GM19099 (cell line): ENCODE data around the gene SRSF3.
A peak's percentile ranks its signal among the peaks of the same experiment; 100 is the strongest.

Source experiments
- POLR2A ChIP-seq: IDR thresholded peaks from 3 replicates; pipeline ENCODE4 v1.6.1; 2011; ENCODE audit warnings: low read depth; ENCODE audit not compliant: insufficient read length; ENCODE audit errors: extremely low read depth

The SRSF3 gene

DNA sequence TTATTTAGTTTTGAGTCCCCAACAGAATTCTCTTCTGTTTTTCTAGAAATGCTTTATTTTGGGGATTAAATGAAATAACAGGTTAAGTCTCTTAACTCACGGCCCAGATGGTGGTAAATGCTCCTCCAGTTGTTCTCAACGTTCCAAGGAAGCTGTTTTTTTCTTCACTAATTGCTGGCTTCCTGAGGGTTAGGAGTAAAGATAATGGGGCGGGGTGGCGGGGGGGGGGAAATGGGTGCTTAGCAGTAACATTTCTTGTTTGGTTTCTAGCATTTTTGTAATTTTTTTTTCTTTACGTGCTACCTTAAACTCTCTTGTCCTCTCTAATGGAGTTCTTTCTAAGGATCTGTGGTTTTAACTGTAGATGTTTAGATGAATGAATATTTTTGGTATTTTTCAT lies 2.2 kb downstream of the SRSF3 start:
- no peak for TF ChIP-seq POLR2A

DNA sequence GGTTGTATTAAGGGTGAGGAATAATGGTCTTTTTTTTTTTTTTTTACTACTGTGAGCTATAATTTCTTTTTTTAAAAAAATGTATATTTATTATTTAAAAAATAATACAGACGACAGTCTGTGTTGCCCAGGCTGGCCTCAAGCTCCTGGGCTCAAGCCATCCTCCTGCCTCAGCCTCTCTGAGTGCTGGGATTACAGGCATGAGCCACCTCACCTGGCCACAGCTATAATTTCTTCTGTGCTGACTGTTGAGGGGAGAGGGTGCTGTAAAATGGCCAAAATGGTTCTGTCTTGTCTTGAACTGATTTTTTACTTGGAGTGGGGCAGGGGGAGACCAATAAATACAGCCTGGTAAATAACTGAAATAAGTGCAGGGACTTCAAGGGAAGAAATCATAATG lies 3.6 kb downstream of the SRSF3 start:
- TF ChIP-seq POLR2A = no peak

DNA sequence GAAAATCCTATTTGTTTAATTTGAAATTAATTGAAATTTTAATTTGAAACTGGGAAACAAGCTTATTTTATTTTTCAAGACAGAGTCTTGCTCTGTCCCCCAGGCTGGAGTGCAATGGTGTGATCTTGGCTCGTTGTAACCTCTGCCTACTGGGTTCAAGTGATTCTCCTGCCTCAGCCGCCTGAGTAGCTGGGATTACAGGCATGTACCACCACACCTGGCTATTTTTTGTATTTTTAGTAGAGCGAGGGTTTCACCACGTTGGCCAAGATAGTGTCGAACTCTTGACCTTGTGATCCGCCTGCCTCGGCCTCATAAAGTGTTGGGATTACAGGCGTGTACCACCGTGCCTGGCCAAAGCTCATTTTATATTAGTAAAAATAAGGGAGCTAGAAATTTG lies 4.2 kb downstream of the SRSF3 start:
- TF ChIP-seq POLR2A = no peak

DNA sequence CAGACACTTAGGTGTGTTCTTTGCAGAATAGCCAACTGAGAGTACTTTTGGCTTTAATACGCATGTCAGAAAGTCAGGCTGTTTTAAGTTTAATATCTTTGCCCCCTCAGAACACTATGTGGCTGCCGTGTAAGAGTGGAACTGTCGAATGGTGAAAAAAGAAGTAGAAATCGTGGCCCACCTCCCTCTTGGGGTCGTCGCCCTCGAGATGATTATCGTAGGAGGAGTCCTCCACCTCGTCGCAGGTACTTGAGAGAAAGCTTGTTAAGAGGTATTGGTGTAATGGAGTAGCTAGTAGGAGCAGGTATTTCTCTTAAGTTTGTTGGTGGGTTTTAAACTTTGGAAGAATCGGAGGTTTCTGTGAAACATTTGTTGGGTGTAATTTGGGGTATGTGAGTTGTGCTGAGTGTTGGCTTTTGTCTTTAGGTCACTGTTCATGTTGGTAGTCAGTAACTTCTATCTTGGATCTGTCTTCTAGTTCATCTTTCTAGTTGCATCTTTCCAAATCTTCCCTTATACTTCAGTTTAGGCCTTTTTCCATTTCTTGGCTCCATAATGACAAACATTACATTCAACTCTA lies 4.7 kb downstream of the SRSF3 start:
- no peak for TF ChIP-seq POLR2A

DNA sequence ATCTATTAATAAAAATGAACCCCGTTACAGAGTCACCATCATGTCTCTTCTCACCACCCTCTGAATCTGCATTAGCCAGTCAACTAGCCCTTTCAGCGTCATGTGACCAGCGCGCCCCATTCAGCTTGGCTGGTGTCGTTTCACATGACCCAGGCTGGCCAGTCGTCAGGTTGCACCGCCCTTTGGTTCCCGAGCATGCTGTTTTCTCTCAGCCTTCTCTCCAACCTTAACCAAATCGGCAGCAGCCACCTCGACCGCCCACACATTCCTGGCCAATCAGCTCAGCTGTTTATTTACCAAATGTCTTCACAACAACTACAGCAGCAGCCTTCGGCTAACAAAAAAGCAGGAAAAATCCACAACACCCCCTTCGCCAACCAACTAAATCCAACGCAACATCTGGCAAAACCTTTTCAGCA lies 5.6 kb downstream of the SRSF3 start:
- no peak for TF ChIP-seq POLR2A

DNA sequence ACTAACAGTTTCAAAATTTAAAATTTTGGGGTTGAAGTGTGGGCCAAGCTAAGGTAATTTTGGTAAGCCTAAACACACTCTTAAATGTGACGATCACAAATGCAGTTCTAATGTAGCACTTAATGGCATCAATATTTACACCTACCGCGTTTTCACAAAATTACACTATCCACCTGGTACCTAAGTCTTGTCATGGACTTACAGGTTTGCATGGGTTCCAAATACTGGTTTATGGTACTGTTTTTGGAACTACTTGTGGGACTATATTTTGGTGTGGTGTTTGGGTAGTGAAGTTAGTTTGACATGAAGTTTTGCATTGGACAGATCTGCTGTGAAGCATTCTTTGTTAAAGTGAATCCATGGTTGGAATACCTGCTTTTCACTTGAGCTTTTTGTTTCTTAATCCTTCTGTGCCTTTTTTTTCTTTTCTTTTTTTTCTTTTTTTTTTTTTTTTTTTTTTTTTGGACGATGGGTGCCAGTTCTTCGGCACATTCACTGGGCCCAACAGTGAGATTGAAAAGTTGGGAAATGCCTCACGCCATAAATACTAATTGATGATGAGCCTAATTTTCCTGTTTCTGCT lies 6.5 kb downstream of the SRSF3 start:
- no peak for TF ChIP-seq POLR2A

DNA sequence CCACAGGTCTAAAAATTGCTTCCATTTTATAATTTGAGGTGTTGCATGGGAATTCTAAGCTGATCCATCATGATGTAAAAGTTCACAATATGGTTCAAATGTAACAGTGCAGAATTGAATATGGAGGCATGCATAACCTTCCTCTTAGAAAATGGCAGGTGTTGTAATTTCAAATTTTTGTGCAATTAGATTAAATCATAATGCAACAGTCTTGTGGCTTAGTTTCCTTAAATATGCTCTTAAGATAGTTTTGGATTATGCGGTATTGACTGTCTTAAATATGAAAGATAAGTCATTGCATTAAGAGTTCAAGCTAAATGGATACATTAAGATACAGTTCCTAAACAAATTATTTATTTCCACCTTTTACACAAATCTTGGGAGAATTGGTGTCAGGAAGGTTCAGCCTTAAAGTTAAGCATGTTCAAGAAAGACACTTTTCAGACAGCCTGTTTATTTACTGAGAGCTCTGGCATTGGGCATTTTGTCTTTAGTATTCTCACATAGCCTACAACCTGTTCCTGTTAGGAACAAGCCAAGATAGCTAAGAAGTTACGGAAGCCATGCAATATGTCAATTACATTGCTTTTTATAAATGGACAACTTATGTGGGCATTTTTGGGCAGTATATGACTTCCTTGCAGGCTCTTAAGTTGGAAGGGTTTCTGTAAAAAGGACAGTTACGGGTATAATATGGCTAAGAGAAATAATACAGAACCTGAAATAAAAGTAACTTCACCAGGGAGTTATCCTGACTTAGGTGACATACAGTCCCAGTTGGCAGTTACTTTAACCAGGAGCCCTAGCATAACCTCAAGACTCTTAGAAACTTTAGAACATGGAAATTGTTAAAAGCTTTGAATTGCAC lies 9.3 kb downstream of the SRSF3 start:
- no peak for TF ChIP-seq POLR2A

DNA sequence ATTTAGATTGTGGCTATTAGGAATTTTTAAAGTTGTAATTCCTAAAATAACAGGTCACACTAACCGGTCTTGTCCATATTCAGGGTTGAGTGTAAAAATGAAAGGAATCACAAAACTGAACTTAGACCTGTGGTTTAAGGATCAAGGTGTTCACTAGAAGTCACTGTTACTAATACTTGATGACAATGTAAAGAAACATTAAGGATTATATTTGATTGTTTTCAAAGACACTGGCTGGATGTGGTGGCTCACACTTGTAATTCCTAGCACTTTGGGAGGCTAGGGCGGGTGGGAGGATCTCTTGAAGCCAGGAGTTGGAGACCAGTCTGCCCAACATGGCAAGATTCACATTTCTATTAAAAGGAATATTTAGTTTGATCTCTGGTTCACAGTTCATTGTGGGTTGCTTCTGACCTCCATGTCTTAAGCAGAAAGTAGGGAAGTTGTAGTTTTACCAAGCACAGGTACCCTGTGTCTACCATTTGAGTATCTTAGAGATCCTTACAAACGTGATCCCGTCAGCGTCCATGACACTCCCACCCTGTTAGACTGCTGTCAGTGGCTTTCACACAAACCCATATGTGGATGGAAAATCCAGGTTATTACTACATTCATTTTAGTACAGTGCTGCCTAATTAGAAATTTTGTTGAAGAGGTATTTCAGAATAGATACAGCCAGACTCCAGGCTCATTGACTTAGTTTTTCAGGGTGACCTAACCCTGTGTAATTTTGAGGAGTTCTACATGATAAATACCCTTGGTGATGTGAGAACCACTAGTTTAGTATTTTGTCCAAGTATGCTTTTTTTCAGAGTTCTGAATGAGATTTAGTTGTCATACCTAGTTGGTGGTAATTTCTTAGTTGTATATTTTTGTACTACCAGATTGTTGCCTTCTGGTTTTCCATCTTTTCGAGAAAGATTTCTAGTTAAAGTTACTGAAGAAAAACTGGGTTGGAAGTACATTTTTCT lies 10.2 kb downstream of the SRSF3 start:
- no peak for TF ChIP-seq POLR2A

DNA sequence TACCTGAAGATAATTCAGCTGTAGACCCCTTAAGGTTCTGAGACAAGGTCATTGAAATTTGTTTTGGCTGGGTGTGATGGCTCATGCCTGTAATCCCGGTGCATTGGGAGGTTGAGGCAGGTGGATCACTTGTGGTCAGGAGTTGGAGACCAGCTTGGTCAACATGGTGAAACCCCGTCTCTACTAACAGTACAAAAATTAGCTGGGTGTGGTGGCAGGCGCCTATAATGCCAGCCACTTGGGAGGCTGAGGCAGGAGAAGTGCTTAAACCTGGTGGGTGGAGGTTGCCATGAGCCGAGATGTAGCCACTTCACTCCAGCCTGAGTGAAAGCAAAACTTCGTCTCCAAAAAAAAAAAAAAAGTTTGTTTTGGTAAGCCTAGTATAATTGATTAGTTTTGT lies 11.0 kb downstream of the SRSF3 start:
- no peak for TF ChIP-seq POLR2A

DNA sequence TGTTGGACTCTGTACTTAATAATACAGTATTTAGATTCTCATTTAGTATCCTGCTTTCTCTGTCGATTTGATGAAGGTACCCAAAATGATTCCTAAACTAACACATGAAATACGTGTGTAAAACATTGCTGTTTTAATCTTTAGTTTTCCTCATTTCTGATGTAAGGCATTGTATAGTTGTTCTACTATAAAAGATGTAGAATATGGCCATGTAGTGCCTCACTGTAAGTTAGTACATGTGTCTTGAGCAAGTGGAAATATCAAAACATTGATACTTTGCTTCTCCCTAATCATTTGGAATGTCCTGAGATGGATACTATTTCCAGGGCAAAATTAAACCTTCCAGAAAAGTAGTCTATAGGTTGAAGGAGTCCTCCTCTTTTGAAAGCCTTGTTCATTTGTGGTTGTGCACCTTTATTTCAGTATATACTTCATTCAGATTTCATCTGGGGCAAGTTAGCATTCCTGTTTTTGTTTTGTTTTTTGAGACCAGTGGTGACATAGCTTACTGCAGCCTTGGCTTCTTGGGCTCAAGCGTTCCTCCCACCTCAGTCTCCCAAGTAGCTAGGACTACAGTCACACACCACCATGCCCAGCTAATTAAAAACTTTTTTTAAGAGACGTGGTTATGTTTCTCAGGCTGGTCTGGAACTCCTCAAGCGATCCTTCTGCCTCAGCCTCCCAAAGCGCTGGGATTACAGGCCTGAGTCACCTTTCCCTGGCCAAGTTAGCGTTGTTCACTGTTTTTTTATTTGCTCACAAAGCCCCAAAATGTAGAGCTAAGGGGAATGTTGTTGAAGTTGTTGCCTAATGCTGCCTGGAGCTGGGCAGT lies 11.6 kb downstream of the SRSF3 start:
- TF ChIP-seq POLR2A = no peak

DNA sequence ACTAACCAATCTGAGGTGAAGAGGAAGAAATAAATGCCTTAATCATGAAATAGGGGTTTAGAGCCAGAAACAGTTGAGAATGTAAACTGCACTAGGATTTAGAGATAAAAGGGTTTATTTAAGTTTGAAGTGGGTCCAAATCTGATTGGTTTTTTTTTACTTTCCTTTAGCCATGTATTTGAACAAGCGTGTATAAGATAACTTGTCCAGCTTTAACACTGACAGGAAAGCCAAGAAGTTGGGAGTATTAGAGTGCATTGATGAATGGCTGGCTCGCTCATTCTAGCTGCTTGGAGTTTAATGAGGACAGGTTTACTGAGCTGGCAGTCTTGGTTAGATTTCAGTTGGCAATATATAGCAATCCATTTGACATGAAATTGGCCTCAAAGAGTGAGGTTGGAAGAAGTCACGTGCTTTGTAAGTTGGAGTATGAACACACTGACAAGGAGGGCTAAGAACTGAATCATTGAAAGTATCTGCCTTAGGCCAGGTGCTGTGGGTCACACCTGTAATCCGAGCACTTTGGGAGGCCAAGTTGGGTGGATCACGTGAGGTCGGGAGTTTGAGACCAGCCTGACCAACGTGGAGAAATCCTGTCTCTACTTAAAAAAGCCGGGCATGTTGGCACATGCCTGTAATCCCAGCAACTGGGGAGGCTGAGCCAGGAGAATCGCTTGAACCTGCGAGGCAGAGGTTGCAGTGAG lies 13.7 kb downstream of the SRSF3 start:
- peak; percentile 29 for TF ChIP-seq POLR2A

DNA sequence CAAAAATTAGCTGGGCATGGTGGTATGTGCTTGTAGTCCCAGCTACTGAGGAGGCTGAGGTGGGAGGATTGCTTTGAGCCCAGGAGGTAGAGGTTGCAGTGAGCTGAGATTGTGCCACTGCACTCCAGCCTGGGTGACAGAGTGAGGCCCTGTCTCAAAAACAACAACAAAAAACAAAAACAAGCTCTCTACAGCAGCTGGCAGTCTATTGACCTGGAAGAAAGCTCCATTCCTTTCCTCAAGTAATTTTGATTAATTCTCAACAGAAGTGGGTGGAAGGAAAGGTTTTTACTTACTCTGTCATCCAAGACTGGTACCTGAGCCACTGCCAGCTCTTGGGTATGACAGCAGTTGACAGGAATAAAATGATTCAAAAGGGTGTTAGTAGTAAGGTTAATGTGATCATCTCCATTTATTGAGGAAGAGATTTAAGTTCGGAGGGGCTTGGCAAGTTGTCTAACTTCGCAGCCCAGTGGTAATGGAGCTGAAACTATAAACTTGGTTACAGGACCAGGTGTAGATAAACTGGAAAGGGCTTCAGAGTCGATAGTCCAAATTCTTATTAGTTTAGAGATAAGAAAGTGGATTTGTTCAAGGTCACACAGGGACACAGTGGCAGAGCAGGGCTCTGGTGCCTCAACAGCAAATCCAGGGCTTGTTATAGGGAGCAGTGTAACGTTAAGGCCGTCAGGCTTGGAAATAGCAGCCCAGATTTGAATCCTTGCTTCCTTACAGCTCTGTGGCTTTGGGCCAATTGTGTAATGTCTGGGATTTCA lies 14.8 kb downstream of the SRSF3 start:
- no peak for TF ChIP-seq POLR2A

DNA sequence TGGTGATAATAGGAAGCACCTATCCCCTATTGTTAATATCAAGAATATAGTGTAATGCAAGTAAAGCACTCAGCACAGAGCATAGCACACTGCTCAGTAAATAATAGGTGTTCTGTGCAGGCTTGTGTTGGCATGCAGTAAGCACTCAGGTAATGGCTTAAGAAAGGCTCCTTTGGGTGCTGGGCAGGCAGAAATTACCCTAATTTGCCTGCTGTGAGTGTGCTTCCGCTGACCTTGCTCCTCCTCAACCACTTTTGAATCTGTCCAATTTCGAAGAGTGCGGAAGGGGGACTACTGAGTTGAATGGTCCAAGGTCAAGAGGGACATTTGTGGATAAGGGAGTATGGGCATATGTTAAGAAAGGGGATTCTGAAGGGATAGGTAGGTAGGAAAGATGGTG lies 15.4 kb downstream of the SRSF3 start:
- TF ChIP-seq POLR2A = peak; percentile 23
